ENCODE measurements around the gene TWIST2. TPM values are rescaled to one million over a fixed set of nuclear protein-coding genes. Genes with fewer than 3 reads are reported as not detected.

The TWIST2 gene
- total RNA-seq, 2 experiments from 2014 or later = not detected

GRCh38 chr2:238881353-238882081 is 33.6 kb downstream of the TWIST2 start:
- peaks cover 21% of the 10 kb centered on the region for H3K27me3 Mint-ChIP-seq
- H3K4me1 ChIP-seq (ENCODE audit: insufficient read depth, low read length) = no peaks in the 10 kb centered on the region
- ATAC-seq (ENCODE audit: poor library complexity) = peak; percentile 32
- peaks cover 0 to 16% of the 10 kb centered on the region in 2 experiments for H3K9me3 ChIP-seq (ENCODE audit: control insufficient read depth in 1 of 2, insufficient read depth in 1 of 2, low read length in 2 of 2)
- H3K36me3 Mint-ChIP-seq (ENCODE audit: low read depth) = no peaks in the 10 kb centered on the region
- CTCF ChIA-PET = no interaction called here
- TF ChIP-seq, protein P1, sequence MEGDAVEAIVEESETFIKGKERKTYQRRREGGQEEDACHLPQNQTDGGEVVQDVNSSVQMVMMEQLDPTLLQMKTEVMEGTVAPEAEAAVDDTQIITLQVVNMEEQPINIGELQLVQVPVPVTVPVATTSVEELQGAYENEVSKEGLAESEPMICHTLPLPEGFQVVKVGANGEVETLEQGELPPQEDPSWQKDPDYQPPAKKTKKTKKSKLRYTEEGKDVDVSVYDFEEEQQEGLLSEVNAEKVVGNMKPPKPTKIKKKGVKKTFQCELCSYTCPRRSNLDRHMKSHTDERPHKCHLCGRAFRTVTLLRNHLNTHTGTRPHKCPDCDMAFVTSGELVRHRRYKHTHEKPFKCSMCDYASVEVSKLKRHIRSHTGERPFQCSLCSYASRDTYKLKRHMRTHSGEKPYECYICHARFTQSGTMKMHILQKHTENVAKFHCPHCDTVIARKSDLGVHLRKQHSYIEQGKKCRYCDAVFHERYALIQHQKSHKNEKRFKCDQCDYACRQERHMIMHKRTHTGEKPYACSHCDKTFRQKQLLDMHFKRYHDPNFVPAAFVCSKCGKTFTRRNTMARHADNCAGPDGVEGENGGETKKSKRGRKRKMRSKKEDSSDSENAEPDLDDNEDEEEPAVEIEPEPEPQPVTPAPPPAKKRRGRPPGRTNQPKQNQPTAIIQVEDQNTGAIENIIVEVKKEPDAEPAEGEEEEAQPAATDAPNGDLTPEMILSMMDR (IDR thresholded peaks at IDR 0.05) = no peak
- no peaks in the 10 kb centered on the region for H3K36me3 ChIP-seq (ENCODE audit: insufficient read depth, low read length)
- H3K4me3 Mint-ChIP-seq = no peak overlapping the region
- H3K4me1 Mint-ChIP-seq (ENCODE audit: low read depth) = no peaks in the 10 kb centered on the region
- H3K27me3 ChIP-seq (ENCODE audit: control insufficient read depth in 1 of 2, insufficient read depth in 2 of 2, low read length in 2 of 2) = peaks cover 4 to 14% of the 10 kb centered on the region in 2 experiments
- H3K4me3 ChIP-seq (ENCODE audit: low read length) = no peak overlapping the region
- H3K9me3 Mint-ChIP-seq = peaks cover 3% of the 10 kb centered on the region
- POLR2A ChIA-PET = no interaction called here
- DNase-seq = peak in 1 of 14 experiments; percentile 14
- H3K27ac ChIP-seq (ENCODE audit: low read depth in 1 of 2, low read length in 2 of 2) = no peak overlapping the region
- no peak overlapping the region for H3K27ac Mint-ChIP-seq
- intact Hi-C loops (cut with DNase I, micrococcal nuclease) = no loop called here

- H3K27me3 Mint-ChIP-seq = peaks cover 24% of the 10 kb centered on the region
- peaks cover 0 to 12% of the 10 kb centered on the region in 2 experiments for H3K9me3 ChIP-seq (ENCODE audit: control insufficient read depth in 1 of 2, insufficient read depth in 1 of 2, low read length in 2 of 2)
- no peaks in the 10 kb centered on the region for H3K36me3 Mint-ChIP-seq (ENCODE audit: low read depth)
- H3K36me3 ChIP-seq (ENCODE audit: insufficient read depth, low read length) = no peaks in the 10 kb centered on the region
- no peak overlapping the region for H3K4me3 Mint-ChIP-seq
- POLR2A ChIA-PET = no interaction called here
- DNase-seq (no peak), ATAC-seq (ENCODE audit: poor library complexity) (no peak)
- CTCF ChIA-PET = no interaction called here
- H3K27me3 ChIP-seq (ENCODE audit: control insufficient read depth in 1 of 2, insufficient read depth in 2 of 2, low read length in 2 of 2) = peaks cover 4 to 14% of the 10 kb centered on the region in 2 experiments
- TF ChIP-seq, protein P1 (IDR thresholded peaks at IDR 0.05) = no peak
- no peak overlapping the region for H3K4me3 ChIP-seq (ENCODE audit: low read length)
- H3K27ac ChIP-seq (ENCODE audit: low read depth in 1 of 2, low read length in 2 of 2) = no peak overlapping the region
- H3K27ac Mint-ChIP-seq = no peak overlapping the region
- peaks cover 3% of the 10 kb centered on the region for H3K9me3 Mint-ChIP-seq
- H3K4me1 Mint-ChIP-seq (ENCODE audit: low read depth) = no peaks in the 10 kb centered on the region
- no peaks in the 10 kb centered on the region for H3K4me1 ChIP-seq (ENCODE audit: insufficient read depth, low read length)
- intact Hi-C loops (cut with DNase I, micrococcal nuclease) = no loop called here
Observed at GRCh38 chr2:238882082-238882755, 34.3 kb downstream of the TWIST2 start.

DNA sequence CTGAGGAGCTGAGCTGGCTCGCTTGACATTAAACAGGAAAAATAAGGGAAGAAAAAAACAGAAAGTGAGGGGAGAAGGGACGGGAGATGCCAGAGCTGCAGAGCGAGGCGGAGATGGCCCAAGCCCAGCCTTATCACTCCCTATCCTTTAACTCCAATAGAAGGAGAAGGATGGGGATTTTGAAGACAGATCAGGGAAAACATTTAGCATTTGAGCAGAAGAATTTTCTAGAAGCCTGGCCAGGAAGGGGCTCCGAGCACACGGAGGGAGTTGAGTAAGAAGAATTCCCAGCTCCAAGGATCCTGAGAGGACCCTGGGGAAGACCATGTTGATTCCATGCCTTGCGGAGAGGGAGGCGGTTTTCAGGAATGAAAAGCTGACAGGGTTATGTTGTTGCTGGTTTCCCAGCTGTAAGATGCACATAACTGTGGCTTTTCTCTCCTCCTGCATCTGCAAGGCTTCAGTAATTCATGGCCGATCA is 35.6 kb downstream of the TWIST2 start:
- H3K4me3 ChIP-seq (ENCODE audit: low read length) = no peak overlapping the region
- no peaks in the 10 kb centered on the region for H3K4me1 Mint-ChIP-seq (ENCODE audit: low read depth)
- no peaks in the 10 kb centered on the region for H3K9me3 Mint-ChIP-seq
- H3K4me3 Mint-ChIP-seq = no peak overlapping the region
- CTCF ChIA-PET = no interaction called here
- H3K36me3 ChIP-seq (ENCODE audit: insufficient read depth, low read length) = no peaks in the 10 kb centered on the region
- H3K4me1 ChIP-seq (ENCODE audit: insufficient read depth, low read length) = no peaks in the 10 kb centered on the region
- H3K27me3 ChIP-seq (ENCODE audit: control insufficient read depth in 1 of 2, insufficient read depth in 2 of 2, low read length in 2 of 2) = peaks cover 4 to 14% of the 10 kb centered on the region in 2 experiments
- POLR2A ChIA-PET = no interaction called here
- intact Hi-C loops (cut with DNase I, micrococcal nuclease) = no loop called here
- peaks cover 24% of the 10 kb centered on the region for H3K27me3 Mint-ChIP-seq
- no peak for DNase-seq
- TF ChIP-seq, protein P1 (IDR thresholded peaks at IDR 0.05) = no peak
- peaks cover 0 to 7% of the 10 kb centered on the region in 2 experiments for H3K9me3 ChIP-seq (ENCODE audit: control insufficient read depth in 1 of 2, insufficient read depth in 1 of 2, low read length in 2 of 2)
- ATAC-seq (ENCODE audit: poor library complexity) = no peak
- no peak overlapping the region for H3K27ac ChIP-seq (ENCODE audit: low read depth in 1 of 2, low read length in 2 of 2)
- H3K27ac Mint-ChIP-seq = no peak overlapping the region
- no peaks in the 10 kb centered on the region for H3K36me3 Mint-ChIP-seq (ENCODE audit: low read depth)
